OCI-LY3 (cell line): ENCODE data around the gene SCUBE3.

Experiments used
- CTCF ChIP-seq: fragments of 200-600, 300-600 bp; sonication (generic); IDR thresholded peaks from 2 replicates; pipeline ENCODE4 v1.5.1; 2014; ENCODE audit warnings: antibody characterized with exemption, low read length, low read depth
- EZH2phosphoT487 ChIP-seq: fragments of 200-600 bp; shearing (Covaris generic); IDR thresholded peaks from 2 replicates; pipeline ENCODE4 v1.6.1; 2018; ENCODE audit warnings: antibody characterized with exemption, mixed run types, low read depth

GRCh38 chr6:35165630-35166071 is 48.1 kb upstream of the SCUBE3 start:
- TF ChIP-seq CTCF = no peak
- TF ChIP-seq EZH2phosphoT487 = no peak
